Measurements from ENCODE around the gene COL23A1.

The COL23A1 gene

DNA sequence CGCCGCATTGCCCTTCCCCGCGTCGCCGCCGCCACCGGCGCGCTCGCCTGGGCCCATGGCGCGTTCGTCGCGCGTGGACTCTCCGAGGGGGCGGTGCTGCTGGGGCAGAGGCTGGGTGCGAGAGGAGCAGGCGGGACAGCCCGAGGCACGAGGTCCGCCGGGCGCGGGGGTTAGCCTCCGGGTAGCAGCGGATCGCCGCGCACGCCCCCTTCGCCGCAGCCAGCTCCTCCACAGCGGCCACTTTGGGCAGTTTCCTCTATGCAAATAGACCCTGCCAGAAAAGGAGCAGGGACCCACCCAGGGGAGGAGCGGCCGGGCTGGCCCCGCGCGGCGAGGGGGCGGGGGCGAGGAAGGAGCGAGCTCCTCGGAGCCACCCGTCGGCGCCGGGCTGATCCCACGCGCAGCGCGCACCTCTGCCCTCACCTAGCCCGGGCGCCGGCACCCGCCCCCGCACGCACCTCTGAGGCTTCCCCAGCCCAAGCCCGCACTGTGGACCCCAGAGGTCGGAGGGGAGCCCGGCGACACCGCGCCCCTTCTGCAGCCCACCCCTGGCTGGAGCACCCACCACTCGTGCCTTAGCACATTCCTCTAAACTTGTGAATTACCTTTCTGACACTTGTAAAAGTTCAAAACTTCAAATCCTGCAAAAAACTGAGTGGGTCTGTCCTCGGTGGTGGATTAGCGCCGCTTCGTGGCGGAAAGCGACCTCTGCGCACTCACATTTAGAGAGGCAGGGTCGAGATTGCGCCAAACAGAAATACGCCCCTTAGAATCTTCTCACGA, at the start of gene COL23A1:
Gene COL23A1 (minus strand): TSS at position 253 of the 783 bp plus-strand sequence.
- DNase-seq, result peak in 1 of 2 experiments; percentile 41

DNA sequence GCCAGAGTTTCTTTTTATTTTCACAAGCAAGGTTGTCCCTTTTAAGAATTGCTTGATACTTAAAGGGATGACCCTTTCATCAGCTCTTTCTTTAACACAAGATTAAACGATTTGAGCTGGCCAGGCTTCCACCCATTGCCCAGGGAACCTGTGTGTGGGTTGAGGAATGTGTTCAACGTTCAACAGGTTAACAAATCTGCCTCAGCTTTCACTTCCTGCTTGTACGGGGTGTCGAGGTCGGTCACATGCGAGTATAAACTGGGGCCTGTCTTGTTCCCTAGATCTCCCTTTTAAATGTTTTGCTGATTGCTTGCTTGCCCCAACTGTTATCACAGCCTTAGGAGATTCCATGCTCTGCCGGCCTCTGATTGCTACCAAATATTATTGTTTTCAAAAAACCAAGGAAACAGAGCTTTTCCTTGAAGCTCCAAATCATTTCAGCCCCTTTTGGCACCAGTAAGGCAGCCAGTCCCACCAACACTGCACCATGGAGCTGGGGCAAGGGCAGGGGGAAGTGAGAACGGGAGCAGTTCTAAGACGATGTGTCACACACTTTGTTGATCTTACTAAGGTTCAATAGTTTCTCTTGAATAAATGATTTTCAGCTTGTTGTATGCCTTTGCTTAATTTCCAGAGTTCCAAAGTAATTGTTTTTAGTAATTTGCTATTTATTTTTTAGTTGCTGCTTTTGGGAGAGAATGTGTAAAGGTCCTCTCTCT, 47.3 kb upstream of the COL23A1 start:
- DNase-seq, result no peak

DNA sequence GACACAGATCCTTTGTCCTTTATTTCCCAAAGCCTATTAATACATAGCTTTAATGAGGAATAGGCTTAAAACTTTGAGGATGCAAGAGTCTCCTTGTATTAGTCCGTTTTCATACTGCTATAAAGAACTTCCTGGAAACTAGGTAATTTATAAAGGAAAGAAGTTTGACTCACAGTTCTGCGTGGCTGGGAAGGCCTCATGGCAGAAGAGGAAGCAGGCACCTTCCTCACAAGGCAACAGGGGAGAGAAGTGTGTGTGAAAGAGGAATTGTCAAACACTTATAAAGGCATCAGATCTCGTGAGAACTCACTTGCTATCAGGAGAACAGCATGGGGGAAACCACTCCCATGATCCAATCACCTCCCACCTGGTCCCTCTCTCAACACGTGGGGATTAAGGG, 42.1 kb upstream of the COL23A1 start:
- no peak for DNase-seq

DNA sequence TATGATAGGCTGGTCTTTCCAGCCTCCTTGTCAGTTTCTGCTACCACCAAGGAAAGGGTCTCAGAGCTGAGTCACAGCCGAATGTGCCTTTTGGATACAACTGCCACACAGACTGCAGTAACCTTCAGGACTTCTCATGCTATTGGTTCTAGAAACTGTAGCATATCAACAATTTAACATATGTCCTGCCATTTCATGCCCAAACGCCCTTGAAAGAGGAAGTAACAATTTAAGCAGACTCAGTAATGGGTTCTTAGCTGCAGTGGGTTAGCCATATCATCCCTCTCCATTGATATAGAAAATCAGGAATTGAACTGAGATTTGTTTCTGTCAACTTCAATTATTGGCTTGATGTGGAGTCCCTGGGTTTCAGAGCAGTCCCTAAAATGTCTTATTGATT, 40.8 kb upstream of the COL23A1 start:
- no peak for DNase-seq

DNA sequence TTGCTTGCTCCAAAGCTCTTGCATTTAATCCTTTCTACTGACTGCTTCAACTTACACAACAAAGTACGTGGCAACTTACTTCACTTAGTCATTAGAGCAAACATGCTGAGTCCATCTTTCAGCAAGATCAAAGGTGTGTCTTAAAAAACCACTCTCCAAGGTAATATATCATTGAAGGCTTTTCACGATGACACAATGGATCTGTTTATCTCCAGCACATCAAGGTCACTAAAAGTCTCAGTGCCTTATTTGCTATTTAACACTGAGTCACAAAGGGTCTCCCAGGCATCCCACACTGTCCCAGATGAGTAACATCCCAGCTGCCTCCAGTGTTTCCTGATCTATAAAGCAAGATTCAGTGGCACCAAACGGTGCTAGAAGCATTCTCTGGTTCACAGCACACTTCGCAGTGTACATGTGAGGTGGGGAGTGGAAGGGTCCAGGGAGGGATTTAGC, 40.3 kb upstream of the COL23A1 start:
- no peak for DNase-seq

DNA sequence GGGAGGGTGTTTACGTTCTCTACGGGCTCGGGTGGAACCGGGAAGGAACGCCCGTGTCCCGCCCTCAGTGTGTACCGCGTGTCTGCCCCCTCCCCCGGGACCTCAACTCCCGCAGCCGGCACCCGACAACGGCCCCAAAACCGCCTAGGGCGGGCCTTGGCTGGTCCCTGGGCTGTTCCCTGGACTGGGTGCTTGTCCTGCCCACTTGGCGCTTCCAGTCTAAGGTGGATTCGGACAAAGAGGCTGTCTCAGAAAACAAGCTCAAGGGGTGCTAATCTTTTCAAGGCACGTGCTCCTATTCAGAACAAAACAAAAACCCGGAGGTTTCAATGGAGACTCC, 37.0 kb upstream of the COL23A1 start:
- no peak for DNase-seq

DNA sequence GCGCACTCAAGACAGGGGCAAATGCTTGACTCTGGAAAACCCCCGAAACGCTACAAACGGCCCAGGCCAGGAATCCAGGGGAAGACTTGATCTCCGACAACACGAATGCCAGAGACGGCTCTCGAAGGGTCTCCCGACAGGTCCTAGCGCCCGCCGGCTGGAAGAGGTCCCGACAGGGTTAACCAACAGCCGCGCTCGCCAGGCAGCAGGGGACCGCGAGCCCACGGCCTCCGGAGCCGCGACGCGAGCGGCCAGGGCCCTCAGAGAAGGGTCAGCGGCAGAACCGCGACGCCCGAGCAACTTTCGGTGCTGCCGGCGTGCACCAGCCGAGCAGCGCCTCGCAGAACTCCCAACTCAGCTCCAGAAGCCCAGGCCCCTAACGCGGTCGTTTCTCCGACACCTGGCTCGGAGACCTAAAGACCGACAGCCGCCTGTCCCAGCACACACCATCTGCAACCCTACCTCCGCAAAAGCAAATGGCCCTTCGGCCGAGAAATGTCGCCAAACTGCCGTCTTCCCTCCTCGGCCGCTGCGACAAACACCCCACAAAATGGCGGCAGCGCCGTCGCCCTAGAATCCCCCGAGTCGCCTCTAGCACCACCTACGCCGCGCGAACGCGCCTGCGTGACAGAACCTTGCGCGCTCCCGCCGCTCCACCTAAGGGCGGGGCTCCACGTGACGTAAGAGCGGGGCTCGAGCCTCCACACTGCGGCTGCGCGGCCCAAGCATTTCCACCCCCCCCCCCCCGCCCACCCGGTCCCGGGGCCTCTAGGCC, 36.5 kb upstream of the COL23A1 start, which contains the start of gene CLK4:
Gene CLK4 (minus strand): TSS at position 567 of the 775 bp plus-strand sequence. CDS start 3,634 bp downstream, outside the sequence.
- DNase-seq, result peak; percentile 60 to 90

DNA sequence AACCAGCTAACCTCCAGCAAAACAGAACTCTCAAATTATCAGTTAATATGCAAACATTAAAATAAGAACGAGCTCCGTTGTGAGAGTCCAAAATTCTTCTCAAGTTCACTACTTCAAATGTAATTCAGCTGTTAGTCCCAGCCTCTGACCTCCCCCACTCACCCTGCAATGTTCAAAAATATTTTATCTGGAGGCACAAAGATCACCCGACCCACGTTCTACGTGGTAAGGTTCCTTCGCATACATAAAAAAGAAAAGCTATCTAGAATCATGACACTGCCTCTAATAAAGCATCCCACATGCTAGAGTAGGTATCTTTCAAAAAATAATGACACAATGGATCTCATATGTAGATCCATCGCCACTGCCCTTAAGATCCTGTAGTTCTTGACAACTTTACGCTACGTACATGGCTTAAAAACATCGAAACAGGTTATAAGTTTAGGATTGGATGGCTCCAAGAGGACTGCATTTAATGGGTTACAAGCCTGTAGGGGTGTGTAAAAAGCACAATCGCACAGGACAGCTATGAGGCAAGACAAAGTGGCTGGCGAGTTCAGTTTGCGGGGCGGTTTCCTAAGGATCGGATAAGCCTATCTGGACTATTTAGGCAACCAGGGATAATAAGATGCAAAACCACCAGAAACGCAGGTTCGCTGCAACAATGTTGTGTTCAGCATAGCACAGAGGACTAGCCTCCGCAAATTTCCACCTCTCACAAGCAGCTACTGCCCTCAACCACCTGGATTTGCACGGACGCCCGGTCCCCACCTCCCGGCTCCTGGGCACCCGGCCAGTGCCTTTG, 35.7 kb upstream of the COL23A1 start:
- DNase-seq, result peak; percentile 37 to 63

DNA sequence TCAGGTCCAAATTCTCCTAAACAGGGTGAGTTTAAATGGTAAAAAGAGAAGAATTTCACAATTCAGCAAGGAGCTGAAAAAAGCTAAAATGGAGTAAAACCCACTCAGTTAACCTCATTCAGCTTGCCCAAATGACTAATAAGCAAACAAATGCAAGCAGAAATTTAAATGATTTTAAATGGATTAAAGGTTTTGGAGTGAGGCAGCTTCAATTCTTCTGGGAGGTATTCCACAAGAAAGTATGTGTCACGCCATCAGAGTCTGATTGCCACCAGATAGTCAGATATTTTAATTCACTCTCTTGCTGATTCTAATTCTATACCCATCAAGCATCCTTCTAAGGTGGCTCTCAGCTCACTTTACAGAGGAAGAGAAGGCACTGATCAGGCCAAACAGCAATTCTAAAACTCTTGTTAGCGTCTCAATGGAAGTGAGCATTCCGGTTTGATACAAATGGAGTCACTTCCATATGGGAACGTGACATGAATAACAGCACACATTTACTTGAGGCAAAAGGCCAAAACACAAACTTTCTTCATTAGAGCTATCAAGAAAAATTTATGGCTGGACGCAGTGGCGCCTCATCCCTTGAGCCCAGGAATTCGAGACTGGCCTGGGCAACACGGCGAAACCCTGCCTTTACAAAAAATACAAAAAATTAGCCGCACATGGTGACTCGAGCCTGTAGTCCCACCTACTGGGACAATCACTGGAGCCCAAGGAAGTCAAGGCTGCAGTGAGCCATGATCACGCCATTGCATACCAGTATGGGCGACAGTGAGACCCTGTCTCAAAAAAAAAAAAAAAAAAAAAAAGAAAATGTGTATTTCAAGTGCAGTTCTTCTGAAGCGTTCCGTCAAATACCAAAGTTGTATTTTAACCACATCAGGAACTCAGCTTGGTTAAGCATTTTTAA, 34.7 kb upstream of the COL23A1 start:
- DNase-seq, result peak in 1 of 2 experiments; percentile 1

DNA sequence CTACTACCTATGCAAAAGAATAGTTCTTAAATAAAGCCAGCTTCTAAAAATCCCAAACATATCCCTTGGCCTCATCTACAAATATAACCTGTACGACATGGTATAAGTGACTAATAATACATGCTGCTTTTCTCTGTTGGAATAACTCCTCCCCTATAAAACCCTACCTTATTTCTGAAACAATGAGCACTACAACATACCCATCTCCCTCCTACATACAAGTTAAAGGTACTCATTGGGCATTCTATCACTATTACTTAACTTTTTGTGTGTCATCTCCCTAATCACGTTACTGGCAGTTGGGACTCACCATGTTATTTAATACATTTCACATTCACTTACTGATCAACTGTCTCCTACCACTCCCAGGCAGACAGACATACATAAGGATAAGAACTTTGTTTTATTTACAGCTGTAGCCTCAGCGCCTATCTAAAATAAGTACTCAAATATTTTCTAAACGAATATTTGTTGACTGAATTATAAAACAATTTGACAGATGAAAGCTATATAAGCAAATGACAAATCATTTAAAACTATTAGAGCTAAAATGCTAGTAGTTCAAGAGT, 32.6 kb upstream of the COL23A1 start:
- no peak for DNase-seq

DNA sequence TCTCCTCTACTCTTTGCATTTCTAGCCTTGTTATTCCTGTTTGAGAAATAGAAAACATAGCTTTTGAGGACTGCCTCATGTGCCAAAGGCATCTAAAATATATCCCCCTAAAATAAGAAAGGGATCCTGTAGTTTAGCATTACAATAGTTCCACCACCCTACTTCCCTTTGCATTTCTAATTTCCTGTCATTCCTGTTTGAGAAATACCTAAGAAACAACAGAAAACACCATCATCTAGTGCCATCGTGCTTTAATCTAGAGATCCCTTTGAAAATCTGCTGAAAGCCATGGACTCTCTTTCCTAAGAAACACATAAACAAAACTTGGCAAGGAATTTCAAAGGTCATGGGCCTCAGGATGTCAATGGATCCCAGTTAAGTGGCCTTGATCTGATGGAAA, 29.2 kb upstream of the COL23A1 start:
- no peak for DNase-seq

DNA sequence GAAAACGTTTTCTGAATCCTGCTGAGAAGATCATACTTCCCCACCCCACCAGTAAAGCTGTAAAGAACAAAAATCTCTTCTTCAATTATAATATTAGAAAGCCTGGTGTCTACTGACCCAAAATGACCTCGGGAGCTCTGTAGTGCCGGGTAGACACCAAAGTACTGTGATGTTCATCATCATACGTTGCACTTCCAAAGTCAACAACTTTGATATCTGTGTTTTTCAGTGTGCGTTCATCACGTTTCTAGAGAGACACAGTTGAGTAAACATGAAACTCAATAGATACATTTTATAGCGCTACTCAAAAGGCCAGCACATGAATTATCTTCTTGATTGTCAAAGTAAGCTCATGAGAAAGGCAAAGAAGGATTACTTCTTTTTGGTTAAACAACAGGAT, 22.1 kb upstream of the COL23A1 start:
- DNase-seq, result no peak

DNA sequence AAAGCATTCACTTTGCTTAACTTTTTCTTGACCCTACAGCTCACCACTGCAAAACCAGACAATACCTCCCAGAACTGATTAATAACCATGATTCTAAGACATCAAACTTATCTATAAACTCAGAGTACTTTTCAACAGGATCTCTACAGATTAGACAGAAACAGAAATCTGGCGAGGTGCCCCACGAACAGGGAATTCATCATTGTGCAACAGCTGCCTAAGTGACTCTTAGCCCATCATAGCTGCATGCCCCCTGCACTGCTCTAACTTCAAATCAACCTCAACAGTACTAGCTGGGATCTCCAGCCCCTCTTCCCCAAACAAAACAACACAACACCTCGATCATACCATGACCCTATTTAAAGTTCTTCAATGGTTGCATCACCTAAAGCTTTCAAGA, 16.1 kb upstream of the COL23A1 start:
- DNase-seq, result no peak

DNA sequence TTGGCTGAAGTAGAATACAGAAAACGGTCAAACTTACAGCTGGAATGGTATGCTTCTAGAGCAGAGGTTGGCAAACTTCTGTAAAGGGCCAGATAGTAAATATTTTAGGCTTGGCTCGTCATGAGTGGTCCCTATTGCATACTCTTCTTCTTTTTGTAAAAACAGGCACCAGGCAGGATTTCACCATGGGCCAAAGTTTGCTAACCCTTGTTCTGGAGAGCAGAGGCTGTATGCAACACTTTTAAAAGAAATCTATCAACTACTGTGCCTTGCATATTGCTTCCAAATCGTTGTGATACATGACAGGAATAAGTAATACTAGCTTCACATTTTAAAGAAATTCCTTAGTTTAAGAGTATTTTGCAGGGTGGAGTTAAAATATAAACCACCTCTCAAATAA, 15.6 kb upstream of the COL23A1 start:
- no peak for DNase-seq

DNA sequence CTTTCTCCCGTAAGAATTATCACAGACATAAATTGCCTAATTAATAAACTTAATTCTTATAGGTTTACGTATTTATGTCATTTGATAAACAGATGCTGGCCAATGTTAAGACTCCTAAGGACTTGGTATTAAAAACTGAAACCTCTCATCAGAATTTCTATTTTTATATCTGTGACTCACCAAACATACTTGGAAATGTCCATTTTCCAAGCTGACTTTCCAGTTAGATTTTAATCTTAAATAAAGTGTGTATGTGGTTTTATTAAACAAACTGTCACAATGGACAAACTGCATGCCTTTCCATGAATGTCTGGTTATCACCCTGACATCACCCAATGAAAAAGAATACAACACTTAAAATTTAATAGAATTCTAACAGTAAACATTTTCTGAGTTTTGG, 12.6 kb upstream of the COL23A1 start:
- no peak for DNase-seq

DNA sequence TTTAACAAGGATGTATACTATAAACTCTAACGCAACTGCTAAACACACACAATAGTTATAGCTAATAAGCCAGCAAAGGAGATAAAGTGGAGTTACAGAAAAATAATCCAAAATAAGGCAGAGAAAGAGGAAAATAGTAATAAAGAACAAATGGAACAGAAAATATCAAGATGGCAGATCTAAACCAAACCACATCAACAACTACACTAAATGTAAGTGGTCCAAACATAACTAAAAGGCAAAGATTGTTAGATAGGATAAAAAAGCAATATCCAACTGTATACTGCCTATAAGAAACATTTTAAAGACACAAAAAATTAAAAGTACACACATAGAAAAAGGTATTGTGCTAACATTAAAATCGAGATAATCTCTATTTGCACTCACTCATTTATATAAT, 5.6 kb upstream of the COL23A1 start:
- DNase-seq, result no peak

DNA sequence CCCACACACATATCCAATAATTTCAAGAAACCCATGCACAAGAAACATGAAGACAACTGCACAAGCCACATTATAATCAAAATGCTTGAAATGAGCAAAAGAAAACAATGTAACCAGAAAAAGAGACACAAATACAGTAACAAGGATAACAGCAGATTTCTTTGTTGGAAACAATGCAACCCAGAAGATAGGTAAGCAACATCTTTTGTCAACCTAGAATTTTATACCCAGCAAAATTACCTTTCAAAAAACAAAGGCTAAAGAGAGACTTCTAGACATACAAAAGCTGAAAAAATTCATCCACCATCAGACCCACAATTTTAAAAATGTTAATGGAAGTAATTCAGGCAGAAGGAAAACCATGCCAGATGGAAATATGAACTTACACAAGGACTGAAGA, 5.0 kb upstream of the COL23A1 start:
- no peak for DNase-seq

DNA sequence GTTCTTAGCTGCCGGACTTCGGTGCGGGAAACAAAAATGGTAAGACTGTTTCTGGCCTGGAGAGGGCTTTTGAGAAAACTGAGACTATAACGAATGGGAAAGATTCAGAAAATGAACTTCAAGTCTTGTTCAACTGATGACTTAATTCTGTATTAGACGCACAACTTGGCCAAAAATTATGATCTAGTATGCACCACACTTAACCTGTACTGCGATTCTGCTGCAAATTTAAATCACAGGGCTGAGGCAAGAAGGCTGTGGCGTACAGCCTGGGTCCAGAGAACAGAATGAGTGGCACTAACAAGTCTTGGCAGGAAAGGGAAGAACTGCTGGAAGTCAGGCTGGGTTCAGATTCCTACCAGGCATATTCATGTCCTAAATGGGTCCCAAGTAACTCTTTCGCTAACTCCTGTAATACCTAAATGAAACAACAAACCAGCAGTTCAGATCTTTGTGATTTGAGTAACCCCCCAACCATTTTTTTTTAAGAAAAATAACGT, 781 bp upstream of the COL23A1 start:
- DNase-seq, result no peak

DNA sequence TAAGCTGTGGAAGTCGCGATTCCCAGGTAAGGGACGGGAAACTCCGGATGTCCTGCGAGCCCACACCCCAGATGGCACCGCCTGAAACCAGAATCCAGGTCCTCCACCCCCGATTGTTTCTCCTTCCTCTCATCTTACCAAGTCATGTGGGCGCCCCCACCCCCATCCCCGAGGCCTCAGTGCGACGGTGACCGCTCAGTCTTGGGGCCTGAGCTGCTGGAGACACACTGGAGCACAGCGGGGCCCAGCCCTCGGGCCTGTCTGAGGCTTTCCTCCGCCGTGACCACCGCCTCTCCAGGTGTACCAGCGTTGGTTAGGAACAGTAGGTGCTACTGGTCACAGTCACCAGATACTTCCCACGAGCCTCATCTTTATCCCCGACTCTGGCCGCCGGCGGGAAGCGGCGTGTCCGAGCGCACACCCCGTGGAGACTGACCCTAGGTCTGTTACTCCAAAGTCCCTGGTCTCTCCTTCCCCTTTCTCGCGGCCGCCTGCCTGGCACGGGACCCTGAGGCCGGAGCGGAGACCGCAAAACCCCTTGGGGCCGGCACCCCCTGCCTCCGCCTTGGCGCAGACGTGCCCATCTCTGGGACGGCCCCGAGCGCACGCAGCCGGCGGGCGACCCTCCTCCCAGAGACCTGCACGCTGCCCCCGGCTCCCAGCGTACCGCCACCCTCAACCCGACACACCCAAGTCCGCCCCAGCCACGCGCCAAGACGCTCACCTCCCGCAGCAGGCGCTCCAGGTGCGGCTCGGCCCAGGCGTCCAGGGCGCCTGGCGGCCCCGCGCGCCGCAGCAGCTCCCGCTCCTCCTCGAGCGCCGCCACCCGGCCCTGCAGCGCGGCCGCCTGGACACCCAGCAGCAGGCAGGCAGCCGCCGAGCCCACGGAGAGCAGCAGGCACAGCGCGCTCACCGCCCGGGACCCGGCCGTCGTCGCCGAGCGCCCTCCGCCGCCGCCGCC, 733 bp downstream of the COL23A1 start:
- peak in 1 of 2 experiments; percentile 50 for DNase-seq

DNA sequence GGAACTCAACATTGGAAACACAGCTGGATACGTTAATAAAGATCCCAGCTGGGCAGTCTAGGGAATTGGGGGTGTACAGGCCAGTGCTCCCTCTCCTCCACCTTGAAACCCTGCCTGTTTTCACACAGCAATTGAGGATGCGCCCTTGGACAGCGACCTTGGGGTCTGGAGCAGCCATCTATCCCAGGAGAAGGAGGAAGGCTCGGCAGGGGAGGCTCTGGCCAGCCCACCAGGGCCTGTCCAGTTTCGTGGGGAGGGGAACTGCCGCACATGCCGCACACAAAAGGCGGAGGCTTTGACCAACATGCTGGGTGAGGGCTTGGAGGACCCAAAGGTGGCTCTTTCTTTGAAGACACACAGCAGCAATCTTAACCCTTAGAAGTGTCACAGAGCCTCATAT, 1.4 kb downstream of the COL23A1 start:
- DNase-seq, result no peak

Data from NCI-H526 (cell line).